A673 (cell line): Measurements from ENCODE around the gene TNFAIP3.

Experiments used
- CTCF ChIP-seq: fragments of 300-800, 200-600 bp; sonication (generic); conservative IDR thresholded peaks from 2 replicates; pipeline ENCODE4 v1.5.1; 2017; ENCODE audit warnings: low read depth, mild to moderate bottlenecking, antibody characterized with exemption, low read length, moderate library complexity, mixed read lengths
- EZH2 ChIP-seq: fragments of 200-600 bp; sonication (generic); IDR thresholded peaks from 2 replicates; pipeline ENCODE4 v1.6.1; 2017; ENCODE audit warnings: borderline replicate concordance, low read depth, mild to moderate bottlenecking, mixed read lengths, antibody characterized with exemption, low read length; ENCODE audit not compliant: poor library complexity, severe bottlenecking

GRCh38 chr6:137875058-137875520 is 8.0 kb downstream of the TNFAIP3 start:
- no peak for TF ChIP-seq CTCF
- TF ChIP-seq EZH2 = no peak
